GM12872 (cell line): ENCODE measurements around the gene PPY.

ENCODE experiments used
- CTCF ChIP-seq: IDR thresholded peaks from 3 replicates; pipeline ENCODE4 v1.5.1; 2011; ENCODE audit warnings: low read depth, mild to moderate bottlenecking, low read length, moderate library complexity; ENCODE audit not compliant: insufficient read depth

The PPY gene

GRCh38 chr17:43935204-43935925, 6.9 kb downstream of the PPY start:
- no peak for TF ChIP-seq CTCF

GRCh38 chr17:43932923-43933322, 9.4 kb downstream of the PPY start:
- no peak for TF ChIP-seq CTCF

- no peak for TF ChIP-seq CTCF
Observed at GRCh38 chr17:43932357-43932756, 9.9 kb downstream of the PPY start.

- no peak for TF ChIP-seq CTCF
Observed at GRCh38 chr17:43931062-43931571, 11.2 kb downstream of the PPY start.

GRCh38 chr17:43928609-43929008, 13.7 kb downstream of the PPY start:
- no peak for TF ChIP-seq CTCF

- TF ChIP-seq CTCF = no peak
Observed at GRCh38 chr17:43927060-43927864, 15.0 kb downstream of the PPY start.

- TF ChIP-seq CTCF = no peak
Observed at GRCh38 chr17:43924558-43924957, 17.7 kb downstream of the PPY start.
